ENCODE measurements around the gene EGF. TPM values are rescaled to one million over a fixed set of nuclear protein-coding genes. Genes with fewer than 3 reads are reported as not detected.

EGF gene
- total RNA-seq, 3 donors from 2014 or later (not counting 1 experiment from before 2014, with no cell fraction given) = 0.48 to 1.2 (median 1.1) TPM

DNA sequence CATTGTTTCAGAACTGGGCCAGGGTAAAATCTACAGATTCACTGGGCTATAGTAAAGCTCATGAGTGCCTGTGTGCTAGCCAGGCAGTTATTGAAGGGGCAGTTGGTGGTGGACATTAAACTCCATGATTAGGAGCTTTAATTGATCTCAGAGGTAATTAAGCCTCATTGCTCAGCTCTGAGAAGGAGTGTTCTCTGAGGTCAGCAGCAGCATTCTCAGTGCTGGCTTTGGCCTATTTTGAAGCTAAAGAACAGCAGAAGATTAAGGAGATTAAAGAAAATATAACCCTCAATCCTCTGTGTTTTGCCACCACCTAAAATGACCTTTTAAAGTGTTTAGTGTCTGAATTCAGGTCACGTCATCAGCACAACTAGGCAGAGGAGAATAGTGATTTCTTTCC, 42.5 kb downstream of the EGF start:
- H3K4me1 ChIP-seq (ENCODE audit: control insufficient read depth, insufficient read depth, low read length) = no peaks in the 10 kb centered on the region
- Mint-ChIP-seq H3K27me3 (ENCODE audit: low read depth in 2 of 2) (peaks cover 0 to 7% of the 10 kb centered on the region in 2 donors), H3K36me3 (no peaks in the 10 kb centered on the region), H3K27ac (no peak overlapping the region), H3K4me1 (no peaks in the 10 kb centered on the region), H3K4me3 (no peak overlapping the region), H3K9me3 (no peaks in the 10 kb centered on the region)
- no peaks in the 10 kb centered on the region for H3K9me3 ChIP-seq (ENCODE audit: control insufficient read depth, insufficient read depth, low read length)
- ATAC-seq (no peak), DNase-seq (no peak)
- no peaks in the 10 kb centered on the region for H3K27me3 ChIP-seq (ENCODE audit: control insufficient read depth, insufficient read depth, low read length)
- TF ChIP-seq, protein P1, sequence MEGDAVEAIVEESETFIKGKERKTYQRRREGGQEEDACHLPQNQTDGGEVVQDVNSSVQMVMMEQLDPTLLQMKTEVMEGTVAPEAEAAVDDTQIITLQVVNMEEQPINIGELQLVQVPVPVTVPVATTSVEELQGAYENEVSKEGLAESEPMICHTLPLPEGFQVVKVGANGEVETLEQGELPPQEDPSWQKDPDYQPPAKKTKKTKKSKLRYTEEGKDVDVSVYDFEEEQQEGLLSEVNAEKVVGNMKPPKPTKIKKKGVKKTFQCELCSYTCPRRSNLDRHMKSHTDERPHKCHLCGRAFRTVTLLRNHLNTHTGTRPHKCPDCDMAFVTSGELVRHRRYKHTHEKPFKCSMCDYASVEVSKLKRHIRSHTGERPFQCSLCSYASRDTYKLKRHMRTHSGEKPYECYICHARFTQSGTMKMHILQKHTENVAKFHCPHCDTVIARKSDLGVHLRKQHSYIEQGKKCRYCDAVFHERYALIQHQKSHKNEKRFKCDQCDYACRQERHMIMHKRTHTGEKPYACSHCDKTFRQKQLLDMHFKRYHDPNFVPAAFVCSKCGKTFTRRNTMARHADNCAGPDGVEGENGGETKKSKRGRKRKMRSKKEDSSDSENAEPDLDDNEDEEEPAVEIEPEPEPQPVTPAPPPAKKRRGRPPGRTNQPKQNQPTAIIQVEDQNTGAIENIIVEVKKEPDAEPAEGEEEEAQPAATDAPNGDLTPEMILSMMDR (IDR thresholded peaks at IDR 0.05) = no peak
- no peaks in the 10 kb centered on the region for H3K36me3 ChIP-seq (ENCODE audit: control insufficient read depth, insufficient read depth, low read length)
- 92% methylated on average over 1 of the region's 1 CpG for WGBS (ENCODE audit: insufficient coverage)
- intact Hi-C loops (cut with micrococcal nuclease) = no loop called here
- no peak overlapping the region for H3K27ac ChIP-seq (ENCODE audit: low read length)
- no peak overlapping the region for H3K4me3 ChIP-seq (ENCODE audit: low read length)

DNA sequence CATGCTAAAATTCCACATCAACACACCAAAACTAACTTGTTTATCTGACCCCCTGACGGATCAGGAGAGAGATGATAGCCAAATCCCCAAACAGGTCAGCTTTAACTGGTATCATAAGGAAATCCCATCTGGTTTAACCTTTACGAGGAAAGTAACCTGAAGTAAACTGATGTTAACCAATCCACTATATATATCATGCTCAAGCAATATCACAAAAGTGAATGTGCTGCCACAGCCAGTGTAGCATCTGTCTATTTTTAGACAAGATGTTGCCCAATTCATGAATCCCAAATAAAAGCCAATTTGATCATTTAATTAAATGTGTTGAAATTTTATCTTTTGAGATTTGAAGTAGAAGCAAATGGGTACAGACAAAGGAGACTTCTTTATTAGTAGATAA, 44.5 kb downstream of the EGF start:
- Histone ChIP-seq H3K27me3 (ENCODE audit: control insufficient read depth, insufficient read depth, low read length) (no peaks in the 10 kb centered on the region), H3K9me3 (ENCODE audit: control insufficient read depth, insufficient read depth, low read length) (no peaks in the 10 kb centered on the region), H3K4me1 (ENCODE audit: control insufficient read depth, insufficient read depth, low read length) (no peaks in the 10 kb centered on the region), H3K4me3 (ENCODE audit: low read length) (no peak overlapping the region), H3K36me3 (ENCODE audit: control insufficient read depth, insufficient read depth, low read length) (no peaks in the 10 kb centered on the region), H3K27ac (ENCODE audit: low read length) (no peak overlapping the region)
- no peak overlapping the region for H3K4me3 Mint-ChIP-seq
- no peak overlapping the region for H3K27ac Mint-ChIP-seq
- H3K36me3 Mint-ChIP-seq = no peaks in the 10 kb centered on the region
- DNase-seq (no peak), ATAC-seq (no peak)
- intact Hi-C loops (cut with micrococcal nuclease) = no loop called here
- WGBS (ENCODE audit: insufficient coverage) = 88% methylated on average over 2 of the region's 2 CpGs
- H3K4me1 Mint-ChIP-seq = no peaks in the 10 kb centered on the region
- no peaks in the 10 kb centered on the region for H3K9me3 Mint-ChIP-seq
- TF ChIP-seq, protein P1 (IDR thresholded peaks at IDR 0.05) = no peak
- H3K27me3 Mint-ChIP-seq (ENCODE audit: low read depth in 2 of 2) = peaks cover 4 to 6% of the 10 kb centered on the region in 2 donors

DNA sequence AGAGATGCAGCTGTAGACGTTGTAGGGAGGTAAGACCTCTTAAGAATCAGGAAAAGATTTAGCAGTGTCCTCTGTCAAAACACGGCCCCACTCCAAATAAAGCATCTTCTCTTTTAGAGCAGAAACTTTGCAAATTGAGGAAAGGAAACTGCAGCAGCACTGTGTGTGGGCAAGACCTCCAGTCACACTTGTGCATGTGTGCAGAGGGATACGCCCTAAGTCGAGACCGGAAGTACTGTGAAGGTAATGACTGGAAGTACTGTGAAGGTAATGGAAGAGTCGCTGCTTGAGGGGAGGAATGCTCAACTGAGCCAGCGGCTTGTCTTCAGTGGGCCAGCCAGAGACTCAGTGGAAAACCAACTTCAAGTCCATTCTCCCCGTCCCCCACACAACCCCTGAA, 46.5 kb downstream of the EGF start:
- no peaks in the 10 kb centered on the region for H3K9me3 ChIP-seq (ENCODE audit: control insufficient read depth, insufficient read depth, low read length)
- ATAC-seq = no peak
- H3K36me3 Mint-ChIP-seq = no peaks in the 10 kb centered on the region
- no peaks in the 10 kb centered on the region for H3K27me3 ChIP-seq (ENCODE audit: control insufficient read depth, insufficient read depth, low read length)
- H3K36me3 ChIP-seq (ENCODE audit: control insufficient read depth, insufficient read depth, low read length) = no peaks in the 10 kb centered on the region
- no peaks in the 10 kb centered on the region for H3K4me1 Mint-ChIP-seq
- TF ChIP-seq, protein P1 (IDR thresholded peaks at IDR 0.05) = no peak
- intact Hi-C loops (cut with micrococcal nuclease) = no loop called here
- no peak overlapping the region for H3K4me3 ChIP-seq (ENCODE audit: low read length)
- H3K27me3 Mint-ChIP-seq (ENCODE audit: low read depth in 2 of 2) = peaks cover 8 to 16% of the 10 kb centered on the region in 2 donors
- H3K4me3 Mint-ChIP-seq = no peak overlapping the region
- no peak for DNase-seq
- no peaks in the 10 kb centered on the region for H3K4me1 ChIP-seq (ENCODE audit: control insufficient read depth, insufficient read depth, low read length)
- H3K9me3 Mint-ChIP-seq = no peaks in the 10 kb centered on the region
- no peak overlapping the region for H3K27ac ChIP-seq (ENCODE audit: low read length)
- 93% methylated on average over 6 of the region's 8 CpGs for WGBS (ENCODE audit: insufficient coverage)
- no peak overlapping the region for H3K27ac Mint-ChIP-seq

DNA sequence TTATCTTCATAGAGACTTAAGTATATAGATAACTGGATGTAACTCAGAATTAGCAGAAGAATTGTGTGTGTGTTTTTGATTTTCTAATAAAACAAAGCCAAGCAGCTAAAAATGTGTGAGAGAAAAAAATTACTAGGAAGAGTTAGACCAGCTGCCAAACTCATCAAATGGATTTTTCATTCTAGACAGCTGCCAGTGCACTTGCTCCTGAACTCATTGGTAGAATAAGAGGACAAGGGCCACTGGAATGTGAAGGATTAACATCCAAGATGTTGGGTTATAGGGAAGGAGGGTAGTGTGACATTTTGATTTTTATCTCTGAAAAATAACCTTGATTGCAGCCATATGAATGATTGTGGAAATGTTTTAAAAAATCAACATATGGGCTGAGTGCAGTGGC, 49.7 kb downstream of the EGF start:
- no peaks in the 10 kb centered on the region for H3K36me3 ChIP-seq (ENCODE audit: control insufficient read depth, insufficient read depth, low read length)
- DNase-seq (no peak), ATAC-seq (no peak)
- Mint-ChIP-seq H3K9me3 (no peaks in the 10 kb centered on the region), H3K36me3 (no peaks in the 10 kb centered on the region), H3K4me3 (no peak overlapping the region), H3K27ac (no peak overlapping the region), H3K27me3 (ENCODE audit: low read depth in 2 of 2) (peaks cover 12 to 38% of the 10 kb centered on the region in 2 donors), H3K4me1 (no peaks in the 10 kb centered on the region)
- no peaks in the 10 kb centered on the region for H3K4me1 ChIP-seq (ENCODE audit: control insufficient read depth, insufficient read depth, low read length)
- TF ChIP-seq, protein P1 (IDR thresholded peaks at IDR 0.05) = no peak
- intact Hi-C loops (cut with micrococcal nuclease) = no loop called here
- H3K9me3 ChIP-seq (ENCODE audit: control insufficient read depth, insufficient read depth, low read length) = no peaks in the 10 kb centered on the region
- no peak overlapping the region for H3K27ac ChIP-seq (ENCODE audit: low read length)
- no peaks in the 10 kb centered on the region for H3K27me3 ChIP-seq (ENCODE audit: control insufficient read depth, insufficient read depth, low read length)
- H3K4me3 ChIP-seq (ENCODE audit: low read length) = no peak overlapping the region
